Sigmoid colon (tissue), 4 donors: ENCODE measurements around the gene U2AF2.

Experiments
- CTCF ChIP-seq, 4 experiments: fragments of 450-650 bp in 3 of 4; fragments of 200-600 bp in 1 of 4; IDR thresholded peaks; one replicate each; pipeline ENCODE4 v1.5.1; 2016 to 2019; ENCODE audit warnings: antibody characterized with exemption in 4 of 4, mild to moderate bottlenecking in 3 of 4, moderate library complexity in 2 of 4
- EP300 ChIP-seq, 4 donors: sonication (generic); formaldehyde crosslinking; IDR thresholded peaks; one replicate each; pipeline ENCODE4 v1.6.1; 2017; ENCODE audit warnings: antibody characterized with exemption in 4 of 4
- POLR2A ChIP-seq, 2 donors: fragments of 450-650 bp; IDR thresholded peaks; one replicate each; pipeline ENCODE4 v1.6.1; 2016; ENCODE audit warnings: antibody characterized with exemption in 2 of 2, mild to moderate bottlenecking in 2 of 2, moderate library complexity in 2 of 2
- POLR2AphosphoS5 ChIP-seq, 4 donors: sonication (generic); formaldehyde crosslinking; IDR thresholded peaks; one replicate each; pipeline ENCODE4 v1.6.1; 2017; ENCODE audit warnings: antibody characterized with exemption in 4 of 4

- no peak for TF ChIP-seq CTCF (IDR thresholded peaks at IDR 0.05)
- TF ChIP-seq POLR2A (IDR thresholded peaks at IDR 0.05) = no peak
- TF ChIP-seq POLR2AphosphoS5 (IDR thresholded peaks at IDR 0.05) = no peak
- no peak for TF ChIP-seq EP300 (IDR thresholded peaks at IDR 0.05)
Observed at GRCh38 chr19:55666343-55667005, 11.6 kb downstream of the U2AF2 start.
